Memory B cell (primary cell): ENCODE measurements around the gene PEX26.
"Not testable (repeated sequence)": the region's sequence is repeated elsewhere in the genome, so short reads cannot be mapped to it uniquely, and the experiment has no call there.

Source experiments
- ATAC-seq: fragments of 150-1000 bp; cut with Tn5 transposase; 2 replicates; pipeline ENCODE4 v1.10.0; 2021; ENCODE audit warnings: low read depth, mild to moderate bottlenecking, moderate library complexity
- DNase-seq, 2 donors: peaks; one replicate each; pipeline ENCODE4 v3.0.0; 2022; ENCODE audit warnings: low spot score in 2 of 2
- H3K27ac Mint-ChIP-seq: one replicate; pipeline ENCODE4 v1.8.0; 2022; ENCODE audit warnings: mild to moderate bottlenecking, moderate library complexity, mixed read lengths
- H3K27me3 Mint-ChIP-seq: one replicate; pipeline ENCODE4 v1.8.0; 2022; ENCODE audit warnings: mixed read lengths
- H3K36me3 Mint-ChIP-seq: one replicate; pipeline ENCODE4 v1.8.0; 2022; ENCODE audit warnings: mild to moderate bottlenecking, mixed read lengths
- H3K4me1 Mint-ChIP-seq: one replicate; pipeline ENCODE4 v1.8.0; 2022; ENCODE audit warnings: mixed read lengths
- H3K4me3 Mint-ChIP-seq: one replicate; pipeline ENCODE4 v1.8.0; 2022; ENCODE audit warnings: mild to moderate bottlenecking, moderate library complexity, mixed read lengths
- H3K9me3 Mint-ChIP-seq: one replicate; pipeline ENCODE4 v1.8.0; 2022; ENCODE audit warnings: mixed read lengths

Gene PEX26

GRCh38 chr22:18118345-18118915 lies 40.6 kb downstream of the PEX26 start:
- H3K9me3 Mint-ChIP-seq, result no peaks in the 10 kb centered on the region
- no peaks in the 10 kb centered on the region for H3K36me3 Mint-ChIP-seq
- DNase-seq (no peak), ATAC-seq (no peak)
- H3K4me3 Mint-ChIP-seq, result no peak overlapping the region
- H3K4me1 Mint-ChIP-seq, result peaks cover 15% of the 10 kb centered on the region
- no peak overlapping the region for H3K27ac Mint-ChIP-seq
- no peaks in the 10 kb centered on the region for H3K27me3 Mint-ChIP-seq

GRCh38 chr22:18119409-18120110 lies 41.8 kb downstream of the PEX26 start:
- Mint-ChIP-seq H3K4me3 (no peak overlapping the region), H3K27me3 (no peaks in the 10 kb centered on the region), H3K4me1 (peaks cover 8% of the 10 kb centered on the region), H3K9me3 (no peaks in the 10 kb centered on the region), H3K36me3 (no peaks in the 10 kb centered on the region), H3K27ac (no peak overlapping the region)
- DNase-seq (no peak), ATAC-seq (no peak)

DNA sequence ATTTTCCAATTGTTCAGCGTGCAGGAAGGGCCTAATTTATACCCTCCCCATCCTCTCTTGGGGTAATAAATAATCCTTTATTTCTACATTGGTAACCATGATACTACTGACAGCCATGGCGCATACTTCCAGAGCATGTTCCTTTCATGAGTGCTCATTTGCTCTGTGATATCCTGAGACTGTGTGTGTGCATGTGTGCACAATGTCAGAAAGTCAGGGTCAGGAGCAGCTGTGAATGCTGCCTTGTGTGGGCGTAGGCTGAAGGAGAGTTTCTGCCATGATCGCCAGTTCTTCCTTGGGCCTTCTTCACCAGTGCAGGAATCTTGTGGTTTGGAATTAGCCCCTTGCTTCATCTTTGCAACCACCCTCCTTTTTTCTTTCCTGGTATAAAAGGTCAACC lies 43.1 kb downstream of the PEX26 start:
- ATAC-seq, result no peak
- Mint-ChIP-seq H3K36me3 (no peaks in the 10 kb centered on the region), H3K4me1 (peaks cover 8% of the 10 kb centered on the region), H3K9me3 (no peaks in the 10 kb centered on the region), H3K4me3 (no peak overlapping the region), H3K27me3 (no peaks in the 10 kb centered on the region), H3K27ac (no peak overlapping the region)
- no peak for DNase-seq

DNA sequence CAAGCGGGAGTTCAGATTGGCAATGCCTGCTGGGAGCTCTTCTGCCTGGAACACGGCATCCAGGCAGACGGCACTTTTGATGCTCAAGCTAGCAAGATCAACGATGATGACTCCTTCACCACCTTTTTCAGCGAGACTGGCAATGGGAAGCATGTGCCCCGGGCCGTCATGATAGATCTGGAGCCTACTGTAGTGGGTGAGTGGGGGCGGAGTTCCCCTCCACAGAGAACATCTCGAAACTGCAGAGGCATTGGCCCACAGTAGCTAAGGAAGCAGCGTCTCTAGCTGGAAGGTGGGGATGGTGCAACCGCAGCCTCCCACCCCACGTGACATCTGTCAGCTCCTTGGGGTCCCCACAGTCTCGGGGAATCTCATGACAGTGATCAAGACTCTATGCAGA lies 43.7 kb downstream of the PEX26 start:
- Mint-ChIP-seq H3K36me3 (no peaks in the 10 kb centered on the region), H3K4me1 (peaks cover 8% of the 10 kb centered on the region)
- DNase-seq, result no peak

GRCh38 chr22:18121954-18122554 lies 44.3 kb downstream of the PEX26 start:
- peaks cover 8% of the 10 kb centered on the region for H3K4me1 Mint-ChIP-seq
- H3K27me3 Mint-ChIP-seq, result no peaks in the 10 kb centered on the region
- H3K27ac Mint-ChIP-seq, result no peak overlapping the region
- no peak overlapping the region for H3K4me3 Mint-ChIP-seq
- ATAC-seq, result no peak
- no peaks in the 10 kb centered on the region for H3K9me3 Mint-ChIP-seq
- H3K36me3 Mint-ChIP-seq, result peaks cover 2% of the 10 kb centered on the region
- DNase-seq, result no peak

More for the DNA sequence above, 43.7 kb downstream of the PEX26 start:
- no peak overlapping the region for H3K4me3 Mint-ChIP-seq
- no peaks in the 10 kb centered on the region for H3K9me3 Mint-ChIP-seq
- H3K27ac Mint-ChIP-seq, result no peak overlapping the region
- no peaks in the 10 kb centered on the region for H3K27me3 Mint-ChIP-seq
- no peak for ATAC-seq

GRCh38 chr22:18123476-18124025 lies 45.8 kb downstream of the PEX26 start:
- H3K9me3 Mint-ChIP-seq, H3K27ac Mint-ChIP-seq, H3K36me3 Mint-ChIP-seq, DNase-seq, ATAC-seq, H3K4me3 Mint-ChIP-seq, H3K4me1 Mint-ChIP-seq, H3K27me3 Mint-ChIP-seq: not testable (repeated sequence)

DNA sequence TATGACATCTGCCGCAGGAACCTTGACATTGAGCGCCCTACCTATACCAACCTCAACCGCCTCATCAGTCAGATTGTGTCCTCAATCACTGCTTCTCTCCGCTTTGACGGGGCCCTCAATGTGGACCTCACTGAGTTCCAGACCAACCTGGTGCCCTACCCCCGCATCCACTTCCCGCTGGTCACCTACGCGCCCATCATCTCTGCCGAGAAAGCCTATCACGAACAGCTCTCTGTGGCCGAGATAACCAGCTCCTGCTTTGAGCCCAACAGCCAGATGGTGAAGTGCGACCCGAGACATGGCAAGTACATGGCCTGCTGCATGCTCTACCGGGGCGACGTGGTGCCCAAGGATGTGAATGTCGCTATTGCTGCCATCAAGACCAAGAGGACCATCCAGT lies 48.8 kb downstream of the PEX26 start:
- Mint-ChIP-seq H3K27me3 (no peaks in the 10 kb centered on the region), H3K4me3 (no peak overlapping the region), H3K27ac (no peak overlapping the region), H3K9me3 (no peaks in the 10 kb centered on the region), H3K4me1 (peaks cover 2% of the 10 kb centered on the region), H3K36me3 (peaks cover 10% of the 10 kb centered on the region)
- ATAC-seq, result no peak
- no peak for DNase-seq

GRCh38 chr22:18130018-18130417 lies 52.2 kb downstream of the PEX26 start:
- Mint-ChIP-seq H3K4me1 (peaks cover 3% of the 10 kb centered on the region), H3K36me3 (peaks cover 10% of the 10 kb centered on the region), H3K27me3 (no peaks in the 10 kb centered on the region), H3K4me3 (no peak overlapping the region), H3K9me3 (no peaks in the 10 kb centered on the region), H3K27ac (no peak overlapping the region)
- DNase-seq (no peak), ATAC-seq (no peak)

GRCh38 chr22:18130699-18131429 lies 53.1 kb downstream of the PEX26 start:
- H3K4me1 Mint-ChIP-seq, result peaks cover 3% of the 10 kb centered on the region
- ATAC-seq, result no peak
- H3K9me3 Mint-ChIP-seq, result no peaks in the 10 kb centered on the region
- no peaks in the 10 kb centered on the region for H3K27me3 Mint-ChIP-seq
- H3K27ac Mint-ChIP-seq, result no peak overlapping the region
- no peak for DNase-seq
- H3K4me3 Mint-ChIP-seq, result no peak overlapping the region
- peaks cover 10% of the 10 kb centered on the region for H3K36me3 Mint-ChIP-seq

DNA sequence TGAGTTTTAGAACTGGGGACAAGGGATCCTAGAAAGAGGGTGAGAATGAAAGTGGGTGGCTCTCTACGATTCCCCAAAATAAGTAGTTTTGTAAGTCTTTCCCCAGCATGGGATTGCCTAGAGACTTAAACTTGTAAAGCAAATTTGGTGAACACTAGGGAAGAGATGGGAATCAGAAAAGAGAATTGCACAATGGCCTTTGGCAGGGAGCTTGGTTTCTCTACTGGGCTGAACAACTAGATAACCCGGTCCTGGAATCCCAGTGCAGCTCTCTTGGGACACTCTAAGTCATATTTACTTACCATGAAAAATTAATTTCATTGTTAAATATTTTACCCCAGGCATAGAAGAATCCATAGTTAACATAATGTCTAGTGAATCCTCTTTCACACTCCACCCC lies 55.7 kb downstream of the PEX26 start:
- DNase-seq (no peak), ATAC-seq (no peak)
- H3K27ac Mint-ChIP-seq, result no peak overlapping the region
- no peaks in the 10 kb centered on the region for H3K27me3 Mint-ChIP-seq
- peaks cover 3% of the 10 kb centered on the region for H3K4me1 Mint-ChIP-seq
- H3K4me3 Mint-ChIP-seq, result no peak overlapping the region
- H3K9me3 Mint-ChIP-seq, result no peaks in the 10 kb centered on the region
- peaks cover 8% of the 10 kb centered on the region for H3K36me3 Mint-ChIP-seq

- ATAC-seq (no peak), DNase-seq (no peak)
- H3K36me3 Mint-ChIP-seq, result no peaks in the 10 kb centered on the region
- H3K9me3 Mint-ChIP-seq, result no peaks in the 10 kb centered on the region
- H3K4me3 Mint-ChIP-seq, result no peak overlapping the region
- no peak overlapping the region for H3K27ac Mint-ChIP-seq
- no peaks in the 10 kb centered on the region for H3K4me1 Mint-ChIP-seq
- H3K27me3 Mint-ChIP-seq, result no peaks in the 10 kb centered on the region
Measured at GRCh38 chr22:18136563-18137320, 59.0 kb downstream of the PEX26 start.

DNA sequence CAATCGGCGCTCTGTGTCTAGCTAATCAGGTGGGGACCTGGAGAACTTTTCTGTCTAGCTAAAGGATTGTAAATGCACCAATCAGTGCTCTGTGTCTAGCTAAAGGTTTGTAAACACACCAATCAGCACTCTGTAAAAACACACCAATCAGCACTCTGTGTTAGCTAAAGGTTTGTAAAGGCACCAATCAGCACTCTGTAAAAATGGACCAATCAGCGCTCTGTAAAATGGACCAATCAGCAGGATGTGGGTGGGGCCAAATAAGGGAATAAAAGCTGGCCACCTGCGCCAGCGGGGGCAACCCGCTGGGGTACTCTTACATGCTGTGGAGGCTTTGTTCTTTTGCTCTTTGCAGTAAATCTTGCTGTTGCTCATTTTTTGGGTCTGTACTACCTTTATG lies 63.2 kb downstream of the PEX26 start:
- not testable (repeated sequence) for H3K4me1 Mint-ChIP-seq, H3K27ac Mint-ChIP-seq, H3K36me3 Mint-ChIP-seq, DNase-seq, H3K9me3 Mint-ChIP-seq, H3K4me3 Mint-ChIP-seq, H3K27me3 Mint-ChIP-seq, ATAC-seq

- H3K27ac Mint-ChIP-seq, result no peak overlapping the region
- H3K4me3 Mint-ChIP-seq, result no peak overlapping the region
- H3K9me3 Mint-ChIP-seq, result no peaks in the 10 kb centered on the region
- no peak for ATAC-seq
- H3K36me3 Mint-ChIP-seq, result no peaks in the 10 kb centered on the region
- no peak for DNase-seq
- peaks cover 4% of the 10 kb centered on the region for H3K4me1 Mint-ChIP-seq
- H3K27me3 Mint-ChIP-seq, result no peaks in the 10 kb centered on the region
Measured at GRCh38 chr22:18144105-18144504, 66.3 kb downstream of the PEX26 start.
